GM21515 (cell line): ENCODE data around the gene GMNN.
"Not testable (repeated sequence)": the region's sequence is repeated elsewhere in the genome, so short reads cannot be mapped to it uniquely, and the experiment has no call there.

Experiments
- ATAC-seq: cut with Tn5 transposase; IDR thresholded peaks from one replicate; pipeline ENCODE4 v1.9.1; 2021; ENCODE audit not compliant: unreplicated experiment

The GMNN gene

DNA sequence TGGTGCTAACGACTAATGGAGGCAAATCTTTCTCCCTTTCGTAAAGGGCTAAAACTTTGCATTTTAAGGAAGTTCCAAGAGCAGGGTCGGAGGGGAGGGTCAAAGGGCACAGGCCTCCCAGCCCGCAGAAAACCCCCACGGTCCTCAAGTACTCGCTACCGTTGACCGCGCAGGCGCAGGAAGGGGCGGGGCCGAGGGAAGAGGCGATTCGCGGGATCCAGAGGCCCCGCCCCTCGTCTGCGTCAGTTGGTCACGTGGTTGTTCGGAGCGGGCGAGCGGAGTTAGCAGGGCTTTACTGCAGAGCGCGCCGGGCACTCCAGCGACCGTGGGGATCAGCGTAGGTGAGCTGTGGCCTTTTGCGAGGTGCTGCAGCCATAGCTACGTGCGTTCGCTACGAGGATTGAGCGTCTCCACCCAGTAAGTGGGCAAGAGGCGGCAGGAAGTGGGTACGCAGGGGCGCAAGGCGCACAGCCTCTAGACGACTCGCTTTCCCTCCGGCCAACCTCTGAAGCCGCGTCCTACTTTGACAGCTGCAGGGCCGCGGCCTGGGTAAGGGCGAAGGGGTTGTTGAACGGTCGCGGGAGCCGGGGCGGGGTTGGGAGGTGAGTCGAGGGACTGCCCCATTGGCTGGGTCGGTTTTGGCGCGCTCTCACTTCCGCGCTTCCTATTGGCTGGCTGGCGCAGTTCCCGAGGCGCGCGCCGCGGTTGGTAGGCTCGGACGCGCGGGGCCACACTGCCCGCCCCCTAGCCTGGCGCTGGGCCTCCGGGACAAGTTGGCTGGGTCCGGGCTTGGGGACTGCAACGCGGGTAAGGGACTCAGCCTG is at the start of gene GMNN:
Gene GMNN, plus strand, starts transcription at position 242 of the 824 bp plus-strand sequence. CDS start 2,310 bp downstream, outside the sequence.
- ATAC-seq, result peak; percentile 87

DNA sequence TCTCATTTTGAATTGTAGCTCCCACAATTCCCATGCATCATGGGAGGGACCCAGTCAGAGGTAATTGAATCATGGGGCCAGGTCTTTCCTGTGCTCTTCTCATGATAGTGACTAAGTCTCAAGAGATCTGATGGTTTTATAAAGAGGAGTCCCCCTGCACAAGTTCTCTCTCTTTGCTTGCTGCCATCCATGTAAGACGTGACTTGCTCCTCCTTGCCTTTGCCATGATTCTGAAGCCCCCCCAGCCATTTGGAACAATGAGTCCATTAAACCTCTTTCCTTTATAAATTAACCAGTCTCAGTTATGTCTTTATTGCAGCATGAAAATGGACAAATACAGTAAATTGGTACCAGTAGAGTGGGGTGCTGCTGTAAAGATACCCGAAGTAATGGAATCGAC is 44.1 kb upstream of the GMNN start:
- not testable (repeated sequence) for ATAC-seq

DNA sequence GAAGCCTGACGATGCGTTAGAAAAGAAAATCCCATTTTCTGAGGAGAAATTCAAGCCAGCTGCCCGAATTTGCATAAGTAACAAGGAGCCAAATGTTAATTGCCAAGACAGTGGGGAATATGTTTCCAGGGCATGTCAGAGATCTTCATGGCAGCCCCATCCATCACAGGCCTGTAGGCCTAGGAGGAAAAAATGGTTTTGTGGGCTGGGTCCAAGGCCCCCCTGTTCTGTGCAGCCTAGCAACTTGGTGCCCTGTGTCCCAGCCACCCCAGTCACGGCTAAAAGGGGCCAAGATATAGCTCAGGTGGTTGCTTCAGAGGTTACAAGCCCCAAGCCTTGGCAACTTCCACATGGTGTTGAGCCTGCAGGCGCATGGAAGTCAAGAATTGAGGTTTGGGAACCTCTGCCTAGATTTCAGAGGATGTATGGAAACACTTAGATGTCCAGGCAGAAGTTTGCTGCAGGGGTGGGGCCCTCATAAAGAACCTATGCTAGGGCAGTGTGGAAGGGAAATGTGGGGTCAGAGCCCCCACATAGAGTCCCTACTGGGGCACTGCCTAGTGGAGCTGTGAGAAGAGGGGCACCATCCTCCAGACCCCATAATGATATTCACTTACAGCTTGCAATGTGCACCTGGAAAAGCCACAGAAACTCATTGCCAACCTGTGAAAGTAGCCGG is 43.1 kb upstream of the GMNN start:
- ATAC-seq, result not testable (repeated sequence)

DNA sequence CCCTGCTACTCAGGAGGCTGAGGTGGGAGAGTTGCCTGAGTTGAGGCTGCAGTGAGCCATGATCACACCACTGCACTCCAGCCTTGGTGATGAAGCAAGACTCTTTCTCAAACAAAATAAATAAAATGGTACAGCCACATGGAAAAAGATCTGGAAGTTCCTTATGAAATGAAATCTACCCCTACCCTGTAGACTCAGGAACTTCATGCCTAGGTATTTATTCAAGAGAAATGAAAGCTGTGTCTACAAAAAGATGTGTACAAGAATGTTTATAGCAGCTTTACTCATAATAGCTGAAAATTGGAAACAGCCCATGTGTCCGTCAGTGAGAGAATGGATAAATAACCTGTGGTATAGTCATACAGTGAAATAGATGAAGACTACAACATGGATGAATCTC is 40.6 kb upstream of the GMNN start:
- ATAC-seq, result no peak

DNA sequence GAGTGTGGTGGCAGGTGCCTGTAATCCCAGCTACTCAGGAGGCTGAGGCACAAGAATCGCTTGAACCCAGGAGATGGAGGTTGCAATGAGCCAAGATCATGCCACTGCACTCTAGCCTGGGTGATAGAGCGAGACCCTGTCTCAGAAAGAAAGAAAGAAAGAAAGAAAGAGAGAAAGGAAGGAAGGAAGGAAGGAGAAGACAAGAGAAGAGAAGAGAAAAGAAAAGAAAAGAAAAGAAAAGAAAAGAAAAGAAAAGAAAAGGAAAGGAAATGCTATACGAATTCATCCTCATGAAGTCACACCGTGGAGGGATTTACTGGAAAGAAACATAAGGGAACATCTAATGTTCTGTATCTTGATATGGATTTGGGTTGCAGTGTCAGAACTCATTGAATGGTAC is 40.0 kb upstream of the GMNN start:
- ATAC-seq, result not testable (repeated sequence)

DNA sequence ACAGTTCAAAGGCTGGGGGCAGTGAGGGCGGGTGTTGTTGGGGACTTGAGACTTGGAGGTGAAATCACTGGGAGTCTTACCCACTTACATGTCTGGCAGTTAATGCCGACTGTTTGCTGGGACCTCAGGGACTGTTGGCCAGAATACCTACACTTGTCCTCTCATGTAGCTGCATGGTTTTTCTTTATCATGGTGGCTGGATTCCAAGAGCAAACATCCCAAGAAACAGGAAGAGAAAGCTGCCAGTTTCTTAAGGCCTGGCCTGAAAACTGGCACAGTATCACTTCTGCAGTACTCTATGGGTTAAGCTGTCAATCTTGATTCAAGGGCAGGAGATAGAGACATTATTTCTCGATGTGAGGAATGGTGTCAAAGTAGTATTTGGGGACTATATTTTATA is 36.0 kb upstream of the GMNN start:
- no peak for ATAC-seq

DNA sequence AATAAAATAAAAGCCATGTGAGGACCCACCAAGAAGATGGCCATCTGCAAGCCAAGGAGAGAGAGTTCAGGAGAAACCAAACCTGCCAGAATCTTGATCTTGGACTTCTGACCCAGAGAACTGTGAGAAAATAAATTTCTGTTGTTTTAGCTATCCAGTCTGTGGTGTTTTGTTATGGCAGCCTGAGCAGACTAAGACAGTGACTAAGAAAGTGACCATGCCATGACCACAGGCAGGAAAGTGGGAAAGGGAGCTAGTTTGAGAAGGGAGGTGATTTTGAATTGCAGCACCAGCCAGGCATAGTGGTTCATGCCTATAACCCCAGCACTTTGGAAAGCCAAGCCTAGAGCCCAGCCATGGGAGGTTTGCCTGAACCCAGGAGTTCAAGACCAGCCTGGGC is 33.9 kb upstream of the GMNN start:
- no peak for ATAC-seq

DNA sequence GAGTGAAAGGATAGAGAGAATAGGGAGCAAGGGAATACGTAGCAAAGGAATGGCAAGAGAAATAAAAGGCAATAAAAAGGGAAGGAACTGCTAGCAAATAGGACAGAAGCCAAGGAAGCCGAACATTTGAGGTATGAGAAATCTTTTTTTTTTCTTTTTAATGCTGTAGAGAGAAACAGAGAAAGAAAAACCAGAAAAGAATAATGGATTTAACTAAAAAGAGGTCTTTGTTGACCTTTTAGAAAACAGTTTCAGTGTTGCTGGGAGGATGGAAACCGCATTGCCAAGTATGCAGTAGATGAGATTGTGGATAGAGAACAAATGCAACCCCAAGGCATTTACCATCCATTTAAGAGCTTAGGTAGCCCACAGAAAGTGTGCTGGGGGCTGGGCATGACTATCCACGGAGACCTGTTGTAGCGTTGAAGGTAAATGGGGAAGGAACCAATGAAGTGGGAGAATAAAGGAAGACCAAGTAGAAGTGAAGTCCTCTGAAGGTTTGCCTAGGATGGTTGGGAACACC is 32.5 kb upstream of the GMNN start:
- no peak for ATAC-seq

DNA sequence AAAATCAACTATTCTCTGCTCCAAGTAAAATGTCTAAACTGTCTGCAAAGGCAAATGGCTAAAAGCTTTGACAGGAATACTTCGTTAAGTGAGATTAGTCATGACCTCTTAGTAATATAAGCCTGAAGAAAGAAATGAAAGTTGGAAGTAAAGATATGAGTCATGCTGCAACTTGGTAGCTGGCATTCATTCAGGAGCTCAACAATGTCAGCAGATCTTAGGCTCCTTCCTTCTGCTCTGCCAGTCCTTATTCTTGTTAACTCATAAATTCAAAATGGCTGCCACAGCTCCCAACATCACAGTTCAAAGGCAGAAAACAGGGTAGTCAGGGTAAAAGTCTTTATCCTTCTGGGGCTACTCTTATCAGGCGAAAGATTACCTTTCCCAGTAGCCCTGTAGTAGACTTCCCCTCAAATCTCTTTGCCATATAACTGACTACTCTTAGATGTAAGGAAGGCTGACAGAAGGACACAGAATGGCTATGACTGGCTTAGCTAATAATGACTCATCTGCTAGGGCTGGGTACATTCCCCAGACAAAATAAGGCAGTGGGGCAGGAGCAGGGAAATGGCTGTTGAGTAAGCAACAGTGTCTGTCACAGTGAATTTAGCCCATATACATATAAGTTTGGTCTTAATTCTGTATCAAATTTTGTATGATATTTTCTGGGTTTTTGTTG is 31.3 kb upstream of the GMNN start:
- ATAC-seq, result peak; percentile 74

DNA sequence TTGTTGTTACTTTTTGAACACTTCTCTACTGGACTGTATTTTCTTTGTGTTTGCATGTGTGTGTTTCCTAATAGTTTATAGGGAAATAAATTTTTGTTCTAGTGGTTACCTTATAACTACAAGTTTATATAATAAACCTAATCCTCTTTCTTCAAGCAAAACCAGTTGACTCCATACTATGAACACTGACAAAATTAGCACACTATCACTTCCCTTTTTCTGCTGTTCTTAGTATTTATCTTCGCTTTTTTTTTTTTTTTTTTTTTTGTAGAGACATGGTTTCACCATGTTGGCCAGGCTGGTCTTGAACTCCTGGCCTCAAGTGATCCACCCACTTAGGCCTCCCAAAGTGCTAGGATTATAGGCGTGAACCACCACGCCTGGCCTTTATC is 30.8 kb upstream of the GMNN start:
- ATAC-seq, result no peak

DNA sequence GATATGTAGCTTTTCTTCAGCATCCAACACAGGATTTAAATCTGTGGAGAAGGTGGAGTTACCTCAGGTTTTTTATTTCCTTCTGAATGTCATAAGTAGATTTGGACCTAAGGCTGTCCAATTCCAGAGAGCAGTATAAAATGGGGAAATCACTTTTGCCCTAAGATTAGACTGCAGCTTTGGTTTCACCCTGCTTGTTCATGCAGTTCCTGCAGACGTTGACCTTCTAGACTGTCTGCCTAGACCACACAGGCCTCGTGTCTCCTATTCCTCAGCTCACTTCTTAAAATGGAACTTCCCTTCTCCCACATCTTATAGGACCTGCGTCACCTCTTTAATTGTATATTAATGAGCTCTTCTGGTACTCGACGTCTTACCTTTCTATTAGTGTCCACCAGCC is 29.8 kb upstream of the GMNN start:
- ATAC-seq, result no peak

DNA sequence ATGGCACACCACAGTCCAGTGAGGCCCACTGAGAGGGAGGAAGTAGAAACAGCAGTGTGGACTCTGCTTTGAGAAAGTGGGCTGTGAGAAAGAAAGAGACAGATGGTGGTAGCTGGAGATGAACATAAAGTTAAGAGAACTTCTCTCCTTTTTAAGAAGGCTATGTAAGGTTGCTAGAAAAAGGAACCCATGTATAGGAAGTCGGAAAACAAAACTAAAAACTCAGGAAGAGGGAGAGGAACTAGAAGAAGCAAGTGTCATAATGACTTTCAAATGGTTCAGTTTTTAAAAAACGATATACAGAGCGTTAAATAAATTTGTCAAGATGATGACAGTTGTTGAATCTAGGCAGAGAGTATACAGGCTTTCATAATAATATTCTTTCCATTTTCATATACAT is 25.4 kb upstream of the GMNN start:
- no peak for ATAC-seq

DNA sequence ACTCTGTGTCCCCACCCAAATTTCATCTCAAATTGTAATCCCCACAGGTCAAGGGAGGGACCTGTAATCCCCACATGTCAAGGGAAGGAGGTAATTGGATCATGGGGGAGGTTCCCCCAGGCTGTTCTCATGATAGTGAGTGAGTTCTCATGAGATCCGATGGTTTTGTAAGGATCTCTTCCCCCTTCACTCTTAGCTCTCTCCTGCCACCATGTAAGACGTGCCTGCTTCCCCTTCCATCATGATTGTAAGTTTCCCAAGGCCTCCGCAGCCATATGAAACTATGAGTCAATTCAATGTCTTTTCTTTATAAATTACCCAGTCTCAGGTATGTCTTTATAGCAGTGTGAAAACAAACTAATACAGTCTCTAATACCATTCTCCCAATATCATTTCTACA is 23.9 kb upstream of the GMNN start:
- ATAC-seq, result not testable (repeated sequence)

DNA sequence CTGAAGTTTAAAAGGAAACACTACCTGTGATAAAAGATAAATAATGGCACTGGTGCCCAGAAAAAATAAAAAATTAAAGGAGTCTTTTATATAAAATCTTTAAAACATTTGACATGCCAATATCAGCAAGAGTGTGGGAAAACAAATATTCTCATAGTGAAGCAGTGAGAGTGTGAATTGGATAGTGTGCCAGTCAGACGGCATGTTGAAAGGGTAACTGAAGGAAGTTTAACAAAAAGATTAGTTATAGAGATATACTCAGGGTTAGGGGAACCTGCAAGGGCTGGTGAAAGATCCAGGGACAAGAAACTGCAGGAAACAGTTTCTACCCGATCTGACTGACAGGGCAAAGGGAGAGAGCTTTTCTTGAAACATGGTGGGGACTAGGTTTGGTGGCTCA is 22.2 kb upstream of the GMNN start:
- no peak for ATAC-seq

DNA sequence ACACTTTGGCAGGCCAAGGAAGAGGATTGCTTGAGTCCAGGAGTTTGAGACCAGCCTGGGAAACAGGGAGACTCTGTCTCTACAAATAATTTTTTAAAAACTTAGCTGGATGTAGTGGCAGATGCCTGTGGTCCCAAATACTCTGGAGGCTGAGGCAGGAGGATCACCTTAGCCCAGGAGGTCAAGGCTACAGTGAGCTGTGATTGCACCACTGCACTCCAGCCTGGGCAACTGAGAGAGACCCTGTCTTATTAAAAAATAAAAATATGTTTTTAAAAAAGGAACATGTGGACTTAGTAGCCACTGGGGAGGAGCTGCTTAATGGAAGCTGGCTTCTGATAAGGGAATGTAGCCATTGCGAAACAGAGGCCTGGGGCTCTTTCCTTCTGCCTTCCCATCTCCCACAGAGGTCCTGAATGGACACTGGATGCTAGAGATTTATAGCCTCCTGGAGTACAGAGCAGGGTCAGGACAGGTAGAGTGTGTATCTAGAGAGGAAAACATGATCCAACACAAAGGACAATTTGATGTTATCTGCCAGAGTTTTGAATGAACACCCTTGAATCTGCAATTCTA is 21.7 kb upstream of the GMNN start:
- no peak for ATAC-seq

DNA sequence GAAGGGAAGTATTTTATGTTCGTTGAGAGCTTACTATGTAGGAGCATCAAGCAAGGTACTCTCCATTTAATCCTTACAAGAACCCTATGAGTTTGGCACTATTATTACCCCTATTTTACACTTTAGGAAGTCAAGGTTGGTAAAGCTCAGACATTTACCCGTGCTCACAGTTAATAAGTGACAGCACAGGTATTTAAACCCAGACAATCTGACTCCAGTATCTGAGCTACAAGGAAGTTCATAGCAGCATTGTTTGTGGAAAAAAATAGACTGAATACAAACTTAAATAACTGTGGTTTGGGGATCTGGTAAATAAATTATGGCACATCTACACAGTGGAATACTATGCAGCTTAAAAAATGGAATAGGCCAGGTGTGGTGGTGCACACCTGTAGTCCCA is 21.2 kb upstream of the GMNN start:
- no peak for ATAC-seq

DNA sequence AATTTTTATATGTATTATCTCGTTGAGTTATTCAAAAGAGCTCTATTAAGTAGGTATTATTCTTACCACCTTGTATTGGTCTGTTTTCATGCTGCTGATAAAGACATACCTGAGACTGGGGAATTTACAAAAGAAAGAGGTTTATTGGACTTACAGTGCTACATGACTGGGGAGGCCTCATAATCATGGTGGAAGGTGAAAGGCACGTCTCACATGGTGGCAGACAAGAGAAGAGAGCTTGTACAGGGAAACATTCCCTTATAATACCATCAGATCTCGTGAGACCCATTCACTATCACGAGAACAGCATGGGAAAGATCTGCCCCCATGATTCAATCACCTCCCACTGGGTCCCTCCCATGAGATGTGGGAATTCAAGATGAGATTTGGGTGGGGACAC is 20.4 kb upstream of the GMNN start:
- ATAC-seq, result not testable (repeated sequence)

DNA sequence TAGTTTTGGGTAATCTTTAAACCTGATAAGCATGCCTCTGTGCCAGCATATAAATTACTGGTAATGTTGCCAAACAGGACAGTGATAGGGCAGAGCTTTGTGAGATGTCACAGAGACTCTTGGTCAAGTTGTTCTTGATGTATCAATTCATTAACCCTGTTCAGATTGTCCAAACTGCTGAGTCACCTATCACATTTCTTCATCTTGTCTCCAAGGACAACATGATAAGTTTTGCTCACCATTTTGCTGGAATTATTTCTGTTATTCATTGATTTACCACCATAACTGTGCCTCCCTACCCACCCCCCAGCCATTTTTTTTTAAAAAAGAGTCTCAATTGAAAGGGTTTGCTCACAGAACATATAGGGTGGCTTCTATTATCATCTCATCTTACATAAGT is 19.5 kb upstream of the GMNN start:
- ATAC-seq, result no peak

DNA sequence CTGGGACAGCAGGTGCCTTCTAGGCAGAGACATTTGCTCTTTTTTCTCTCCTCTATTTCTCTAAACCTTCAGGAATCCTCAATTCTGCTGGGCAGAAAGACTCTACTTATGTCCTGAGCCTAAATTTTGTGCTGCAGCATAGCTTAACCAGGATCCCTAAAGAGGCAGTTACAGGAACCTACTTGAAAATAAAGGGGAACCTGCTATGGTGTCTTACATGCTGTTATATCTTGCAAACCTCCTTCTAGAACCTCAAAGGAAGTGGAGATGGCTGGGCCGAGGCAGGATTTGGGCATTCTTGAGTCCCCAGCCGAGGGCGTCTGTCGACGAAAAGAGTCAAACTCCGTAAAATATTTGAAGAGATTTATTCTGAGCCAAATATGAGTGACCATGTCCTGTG is 17.1 kb upstream of the GMNN start:
- no peak for ATAC-seq

DNA sequence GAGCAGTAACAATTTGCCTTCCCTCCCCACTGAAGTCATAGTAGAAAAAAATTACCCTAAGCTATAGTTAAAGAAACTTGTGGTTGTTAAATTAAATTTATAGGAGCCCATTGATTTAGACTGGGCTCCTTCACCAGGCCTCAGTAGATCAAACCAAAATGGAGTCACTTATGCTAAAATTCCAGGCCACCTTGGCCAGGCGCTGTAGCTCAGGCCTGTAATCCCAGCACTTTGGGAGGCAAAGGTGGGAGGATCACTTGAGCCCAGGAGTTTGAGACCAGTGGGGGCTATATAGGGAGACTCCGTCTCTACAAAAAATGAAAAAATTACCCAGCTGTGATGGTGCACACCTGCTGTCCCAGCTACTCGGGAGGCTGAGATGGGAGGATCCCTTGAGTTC is 15.0 kb upstream of the GMNN start:
- no peak for ATAC-seq

DNA sequence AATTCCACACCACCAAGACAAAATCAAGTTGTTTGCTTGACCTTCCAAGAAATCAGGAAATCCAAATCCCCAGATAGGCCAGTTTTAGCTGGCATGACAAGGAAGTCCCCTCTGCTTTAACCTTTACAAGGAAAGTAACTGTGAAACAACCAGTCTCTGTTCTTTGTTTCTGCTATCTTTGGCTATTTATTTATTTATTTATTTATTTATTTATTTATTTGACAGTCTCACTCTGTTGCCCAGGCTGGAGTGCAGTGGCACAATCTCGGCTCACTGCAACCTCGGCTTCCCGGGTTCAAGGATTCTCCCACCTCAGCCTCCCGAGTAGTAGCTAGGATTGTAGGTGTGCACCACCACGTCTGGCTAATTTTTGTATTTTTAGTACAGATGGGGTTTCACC is 14.5 kb upstream of the GMNN start:
- no peak for ATAC-seq
